Stomach (tissue), 4 donors: Measurements from ENCODE around the gene ZNF638.

Experiments used
- EP300 ChIP-seq: sonication (generic); formaldehyde crosslinking; IDR thresholded peaks from one replicate; pipeline ENCODE4 v1.6.1; 2017; ENCODE audit warnings: antibody characterized with exemption
- POLR2A ChIP-seq, 4 donors: fragments of 450-650 bp; IDR thresholded peaks; one replicate each; pipeline ENCODE4 v1.6.1; 2016; ENCODE audit warnings: antibody characterized with exemption in 4 of 4, control low read depth in 2 of 4, mild to moderate bottlenecking in 1 of 4, moderate library complexity in 1 of 4
- TF ChIP-seq, protein P1 (sequence below), 7 experiments: fragments of 450-650 bp in 4 of 7; fragments of 200-600 bp in 3 of 7; sonication (generic) in 3 of 7; IDR thresholded peaks; one replicate each; pipeline ENCODE4 v1.5.1; 2016 to 2019; ENCODE audit warnings: antibody characterized with exemption in 7 of 7, control low read depth in 2 of 7, mild to moderate bottlenecking in 1 of 7

DNA sequence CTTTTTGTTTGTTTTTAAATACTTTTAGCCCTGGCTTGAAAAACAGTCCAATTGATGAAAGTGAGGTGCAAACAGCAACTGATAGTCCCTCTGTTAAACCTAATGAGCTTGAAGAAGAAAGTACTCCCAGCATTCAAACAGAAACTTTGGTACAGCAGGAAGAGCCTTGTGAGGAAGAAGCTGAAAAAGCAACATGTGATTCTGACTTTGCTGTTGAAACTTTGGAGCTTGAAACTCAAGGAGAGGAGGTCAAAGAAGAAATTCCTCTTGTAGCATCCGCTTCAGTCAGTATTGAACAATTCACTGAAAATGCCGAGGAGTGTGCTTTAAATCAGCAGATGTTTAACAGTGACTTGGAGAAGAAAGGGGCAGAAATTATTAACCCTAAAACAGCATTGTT is 91.2 kb downstream of the ZNF638 start:
- TF ChIP-seq, protein P1, sequence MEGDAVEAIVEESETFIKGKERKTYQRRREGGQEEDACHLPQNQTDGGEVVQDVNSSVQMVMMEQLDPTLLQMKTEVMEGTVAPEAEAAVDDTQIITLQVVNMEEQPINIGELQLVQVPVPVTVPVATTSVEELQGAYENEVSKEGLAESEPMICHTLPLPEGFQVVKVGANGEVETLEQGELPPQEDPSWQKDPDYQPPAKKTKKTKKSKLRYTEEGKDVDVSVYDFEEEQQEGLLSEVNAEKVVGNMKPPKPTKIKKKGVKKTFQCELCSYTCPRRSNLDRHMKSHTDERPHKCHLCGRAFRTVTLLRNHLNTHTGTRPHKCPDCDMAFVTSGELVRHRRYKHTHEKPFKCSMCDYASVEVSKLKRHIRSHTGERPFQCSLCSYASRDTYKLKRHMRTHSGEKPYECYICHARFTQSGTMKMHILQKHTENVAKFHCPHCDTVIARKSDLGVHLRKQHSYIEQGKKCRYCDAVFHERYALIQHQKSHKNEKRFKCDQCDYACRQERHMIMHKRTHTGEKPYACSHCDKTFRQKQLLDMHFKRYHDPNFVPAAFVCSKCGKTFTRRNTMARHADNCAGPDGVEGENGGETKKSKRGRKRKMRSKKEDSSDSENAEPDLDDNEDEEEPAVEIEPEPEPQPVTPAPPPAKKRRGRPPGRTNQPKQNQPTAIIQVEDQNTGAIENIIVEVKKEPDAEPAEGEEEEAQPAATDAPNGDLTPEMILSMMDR (IDR thresholded peaks at IDR 0.05), result no peak
- TF ChIP-seq POLR2A (IDR thresholded peaks at IDR 0.05) (no peak), EP300 (no peak)
